A549 (cell line): ENCODE data around the gene MINDY4. TPM values are rescaled to one million over a fixed set of nuclear protein-coding genes. Genes with fewer than 3 reads are reported as not detected.
A peak's percentile ranks its signal among the peaks of the same experiment; 100 is the strongest.

Source experiments
- ATAC-seq, 2 experiments: fragments of 200-7000 bp in 1 of 2; fragments of >200 bp in 1 of 2; cut with Nextera tagmentation in 1 of 2; cut with Tn5 transposase in 1 of 2; 3 replicates each; pipeline versions ENCODE4 v1.8.0 to v1.9.1; 2018 to 2020; ENCODE audit warnings: mild to moderate bottlenecking in 1 of 2, moderate library complexity in 1 of 2
- CTCF ChIA-PET: fragments of 300-600 bp; sonication (Branson Sonifier 250); formaldehyde crosslinking; extraction: SDS; loops from one replicate; lab custom pipeline; 2021; ENCODE audit warnings: antibody characterized with exemption, inconsistent platforms; lab: Yijun Ruan, JAX
- POLR2A ChIA-PET: fragments of 350-600 bp; formaldehyde crosslinking; extraction: SDS; loops from one replicate; lab custom pipeline; 2021; ENCODE audit warnings: antibody characterized with exemption, inconsistent platforms; lab: Yijun Ruan, JAX
- DNase-seq, 2 experiments: peaks; one replicate each; pipeline versions ENCODE4 v3.0.0 to v3.0.0-alpha.2; 2011 to 2016; ENCODE audit warnings: low read depth in 1 of 2, low spot score in 1 of 2
- FAIRE-seq: peaks from 2 replicates; lab custom pipeline; 2011; peaks lifted over from hg19 to GRCh38; lab: Jason Lieb, UNC
- H3K27ac ChIP-seq, 2 experiments: fragments of >200 bp; sonication (Bioruptor Twin); formaldehyde crosslinking; 3 replicates each; pipeline ENCODE4 v1.5.1; 2016 to 2017
- H3K4me1 ChIP-seq: fragments of >200 bp; sonication (Bioruptor Twin); formaldehyde crosslinking; 3 replicates; pipeline ENCODE4 v1.6.1; 2016
- H3K4me2 ChIP-seq: fragments of >200 bp; sonication (Bioruptor Twin); formaldehyde crosslinking; 3 replicates; pipeline ENCODE4 v1.6.1; 2016
- H3K4me3 ChIP-seq: fragments of >200 bp; sonication (Bioruptor Twin); formaldehyde crosslinking; 3 replicates; pipeline ENCODE4 v1.5.1; 2016
- H3K9me3 ChIP-seq: fragments of >200 bp; sonication (Bioruptor Twin); formaldehyde crosslinking; 3 replicates; pipeline ENCODE4 v1.6.1; 2016
- CBX8 ChIP-seq: fragments of 200-600 bp; sonication (generic); IDR thresholded peaks from 2 replicates; pipeline ENCODE4 v1.6.1; 2016
- CEBPB ChIP-seq, 2 experiments: fragments of >200 bp in 1 of 2; sonication (Bioruptor Twin) in 1 of 2; formaldehyde crosslinking in 1 of 2; IDR thresholded peaks; 2 replicates each; pipeline ENCODE4 v1.6.1; 2012 to 2016
- CHD2 ChIP-seq: fragments of 150-350 bp; IDR thresholded peaks from 2 replicates; pipeline ENCODE4 v1.6.1; 2014; ENCODE audit warnings: low read length; ENCODE audit not compliant: partially characterized antibody
- E2F6 ChIP-seq: IDR thresholded peaks from 2 replicates; pipeline ENCODE4 v1.6.1; 2012; ENCODE audit warnings: low read depth, borderline replicate concordance
- ESRRA ChIP-seq: fragments of 150-350 bp; IDR thresholded peaks from 2 replicates; pipeline ENCODE4 v1.6.1; 2014; ENCODE audit warnings: mild to moderate bottlenecking, low read length, borderline replicate concordance
- HDAC2 ChIP-seq: fragments of 200-600 bp; sonication (generic); IDR thresholded peaks from 2 replicates; pipeline ENCODE4 v1.6.1; 2016
- KDM1A ChIP-seq: fragments of 200-600 bp; sonication (generic); IDR thresholded peaks from 2 replicates; pipeline ENCODE4 v1.6.1; 2016; ENCODE audit warnings: low read depth, mild to moderate bottlenecking
- MAFK ChIP-seq: fragments of 450-650 bp; IDR thresholded peaks from 2 replicates; pipeline ENCODE4 v1.6.1; 2014; ENCODE audit not compliant: partially characterized antibody
- MAZ ChIP-seq: fragments of 150-350 bp; IDR thresholded peaks from 2 replicates; pipeline ENCODE4 v1.6.1; 2014; ENCODE audit warnings: antibody characterized with exemption, low read depth, low read length, borderline replicate concordance
- MYC ChIP-seq: IDR thresholded peaks from 2 replicates; pipeline ENCODE4 v1.6.1; 2012; ENCODE audit warnings: mild to moderate bottlenecking, inconsistent platforms, low read length, improper control_type of control experiment, borderline replicate concordance
- NFE2L2 ChIP-seq: fragments of 150-350 bp; conservative IDR thresholded peaks from 2 replicates; pipeline ENCODE4 v1.6.1; 2014; ENCODE audit warnings: low read length
- NPAS2 ChIP-seq: fragments of 250-450 bp; sonication (Bioruptor Pico); IDR thresholded peaks from 2 replicates; pipeline ENCODE4 v1.8.0; 2022; ENCODE audit warnings: mild to moderate bottlenecking, moderate library complexity, borderline replicate concordance
- NR3C1 ChIP-seq: fragments of >200 bp; sonication (Bioruptor Twin); formaldehyde crosslinking; IDR thresholded peaks from 3 replicates; pipeline ENCODE4 v1.6.1; 2017
- POLR2AphosphoS2 ChIP-seq: conservative IDR thresholded peaks from 2 replicates; pipeline ENCODE4 v1.6.1; 2012; ENCODE audit warnings: low read length, improper control_type of control experiment, inconsistent platforms
- RAD21 ChIP-seq, 2 experiments: fragments of >200 bp in 1 of 2; sonication (Bioruptor Twin) in 1 of 2; formaldehyde crosslinking in 1 of 2; IDR thresholded peaks in 1 of 2; conservative IDR thresholded peaks in 1 of 2; 2 replicates in 1 of 2; 3 replicates in 1 of 2; pipeline ENCODE4 v1.6.1; 2012 to 2018; ENCODE audit warnings: inconsistent platforms in 1 of 2
- RCOR1 ChIP-seq: fragments of 150-350 bp; IDR thresholded peaks from 2 replicates; pipeline ENCODE4 v1.6.1; 2014; ENCODE audit warnings: antibody characterized with exemption, low read length, low read depth
- REST ChIP-seq: fragments of 200-600 bp; sonication (generic); IDR thresholded peaks from 2 replicates; pipeline ENCODE4 v1.6.1; 2016; ENCODE audit warnings: antibody characterized with exemption, mild to moderate bottlenecking, moderate library complexity
- RFX5 ChIP-seq: fragments of 450-650 bp; IDR thresholded peaks from 2 replicates; pipeline ENCODE4 v1.7.1; 2014; ENCODE audit warnings: antibody characterized with exemption, mild to moderate bottlenecking, moderate library complexity
- SMC3 ChIP-seq: fragments of >200 bp; sonication (Bioruptor Twin); formaldehyde crosslinking; IDR thresholded peaks from 3 replicates; pipeline ENCODE4 v1.6.1; 2018; ENCODE audit warnings: inconsistent platforms
- TFCP2L1 ChIP-seq: fragments of 250-450 bp; sonication (Bioruptor Pico); IDR thresholded peaks from 2 replicates; pipeline ENCODE4 v1.5.0; 2021; ENCODE audit warnings: mild to moderate bottlenecking
- TP53 ChIP-seq: fragments of 250-450 bp; sonication (Bioruptor Pico); IDR thresholded peaks from 2 replicates; pipeline ENCODE4 v1.5.0; 2021; ENCODE audit warnings: mild to moderate bottlenecking, moderate library complexity
- ZC3H11A ChIP-seq: fragments of 450-650 bp; IDR thresholded peaks from 2 replicates; pipeline ENCODE4 v1.6.1; 2014; ENCODE audit warnings: antibody characterized with exemption, mild to moderate bottlenecking
- ZFP36 ChIP-seq: fragments of 450-650 bp; IDR thresholded peaks from 2 replicates; pipeline ENCODE4 v1.6.1; 2014; ENCODE audit warnings: borderline replicate concordance; ENCODE audit not compliant: partially characterized antibody
- ZNF302 ChIP-seq: fragments of 250-450 bp; sonication (Bioruptor Pico); IDR thresholded peaks from 2 replicates; pipeline ENCODE4 v1.9.0; 2021; ENCODE audit warnings: inconsistent platforms, mild to moderate bottlenecking, moderate library complexity
- ZSCAN20 ChIP-seq: fragments of 250-450 bp; sonication (Bioruptor Pico); IDR thresholded peaks from 2 replicates; pipeline ENCODE4 v1.8.0; 2022; ENCODE audit warnings: mild to moderate bottlenecking, moderate library complexity
- WGBS: methylation state at CpG from one replicate; pipeline ENCODE4 v1.1.6; 2017; ENCODE audit errors: missing lambda C conversion rate; 5-methylcytosine and 5-hydroxymethylcytosine counted together
- polyA plus RNA-seq, 4 experiments: library from polyadenylated mRNA; depleted of rRNA in 3 of 4; stranded (reverse); fragments of >200 nt; fragmentation: RNase III in 1 of 4; extraction: RNeasy Plus Mini Kit Qiagen cat#74134 plus additional on column Dnase treatment in 1 of 4; gene quantifications; 2 replicates in 3 of 4; 3 replicates in 1 of 4; pipeline ENCODE4 v1.2.3, GENCODE V29; 2011 to 2017
- TF ChIP-seq, protein P1 (sequence below): fragments of 250-450 bp; sonication (Bioruptor Pico); IDR thresholded peaks from 2 replicates; pipeline ENCODE4 v1.5.0; 2021; ENCODE audit warnings: mild to moderate bottlenecking, moderate library complexity, borderline replicate concordance
- TF ChIP-seq, protein P2 (sequence below): fragments of >200 bp; sonication (Bioruptor Twin); formaldehyde crosslinking; IDR thresholded peaks from 3 replicates; pipeline ENCODE4 v1.6.1; 2016

The MINDY4 gene
- polyA plus RNA-seq, 2 of the 4 experiments (the other 2 are of a cell fraction): 1.8 to 3.6 TPM

GRCh38 chr7:30894866-30895605, 123.8 kb downstream of the MINDY4 start:
- Histone ChIP-seq H3K9me3 (no peaks in the 10 kb centered on the region), H3K4me1 (peaks cover 8% of the 10 kb centered on the region; the same call in 1 of the 3 replicates), H3K4me2 (no peak overlapping the region), H3K4me3 (no peak overlapping the region), H3K27ac (no peak overlapping the region)
- WGBS: 80% methylated on average over 12 of the region's 14 CpGs
- TF ChIP-seq NFE2L2 (no peak), ESRRA (no peak), HDAC2 (no peak), RCOR1 (no peak), MAFK (no peak), NR3C1 (no peak), MYC (no peak), REST (no peak), NPAS2 (CRISPR knock-in tag) (no peak), TP53 (CRISPR knock-in tag) (no peak), CHD2 (no peak), ZFP36 (no peak), RAD21 (conservative IDR thresholded peaks at IDR 0.05 in 1 of 2, IDR thresholded peaks at IDR 0.05 in 1 of 2) (no peak)
- TF ChIP-seq, protein P1, sequence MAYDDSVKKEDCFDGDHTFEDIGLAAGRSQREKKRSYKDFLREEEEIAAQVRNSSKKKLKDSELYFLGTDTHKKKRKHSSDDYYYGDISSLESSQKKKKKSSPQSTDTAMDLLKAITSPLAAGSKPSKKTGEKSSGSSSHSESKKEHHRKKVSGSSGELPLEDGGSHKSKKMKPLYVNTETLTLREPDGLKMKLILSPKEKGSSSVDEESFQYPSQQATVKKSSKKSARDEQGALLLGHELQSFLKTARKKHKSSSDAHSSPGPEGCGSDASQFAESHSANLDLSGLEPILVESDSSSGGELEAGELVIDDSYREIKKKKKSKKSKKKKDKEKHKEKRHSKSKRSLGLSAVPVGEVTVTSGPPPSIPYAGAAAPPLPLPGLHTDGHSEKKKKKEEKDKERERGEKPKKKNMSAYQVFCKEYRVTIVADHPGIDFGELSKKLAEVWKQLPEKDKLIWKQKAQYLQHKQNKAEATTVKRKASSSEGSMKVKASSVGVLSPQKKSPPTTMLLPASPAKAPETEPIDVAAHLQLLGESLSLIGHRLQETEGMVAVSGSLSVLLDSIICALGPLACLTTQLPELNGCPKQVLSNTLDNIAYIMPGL (CRISPR knock-in tag): no peak
- TF ChIP-seq, protein P2, sequence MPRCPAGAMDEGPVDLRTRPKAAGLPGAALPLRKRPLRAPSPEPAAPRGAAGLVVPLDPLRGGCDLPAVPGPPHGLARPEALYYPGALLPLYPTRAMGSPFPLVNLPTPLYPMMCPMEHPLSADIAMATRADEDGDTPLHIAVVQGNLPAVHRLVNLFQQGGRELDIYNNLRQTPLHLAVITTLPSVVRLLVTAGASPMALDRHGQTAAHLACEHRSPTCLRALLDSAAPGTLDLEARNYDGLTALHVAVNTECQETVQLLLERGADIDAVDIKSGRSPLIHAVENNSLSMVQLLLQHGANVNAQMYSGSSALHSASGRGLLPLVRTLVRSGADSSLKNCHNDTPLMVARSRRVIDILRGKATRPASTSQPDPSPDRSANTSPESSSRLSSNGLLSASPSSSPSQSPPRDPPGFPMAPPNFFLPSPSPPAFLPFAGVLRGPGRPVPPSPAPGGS: no peak
- POLR2A ChIA-PET: no interaction called here
- CTCF ChIA-PET: no interaction called here
- ATAC-seq (peak; percentile 40 to 44; a peak in 2 of 6 replicates), FAIRE-seq (no peak), DNase-seq (no peak)

DNA sequence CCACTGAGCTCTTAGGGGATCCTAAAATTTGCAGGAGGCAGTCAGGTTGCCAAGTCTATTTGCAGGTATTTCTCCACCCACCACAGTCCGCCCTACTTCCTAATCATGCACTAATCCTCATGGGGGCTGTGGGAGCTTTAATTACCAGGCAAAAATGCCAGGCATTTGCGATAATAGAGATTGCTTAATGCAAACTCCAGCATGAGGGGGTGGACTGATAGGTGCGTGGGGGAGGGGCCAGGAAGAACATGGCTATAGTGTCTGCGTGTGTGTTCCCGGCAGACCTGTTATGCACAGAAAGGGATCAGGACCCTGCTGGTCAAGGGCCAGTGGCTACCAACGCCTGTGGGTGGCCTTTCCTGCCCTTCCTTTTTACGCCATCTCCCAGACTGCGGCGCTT, 124.8 kb downstream of the MINDY4 start:
- FAIRE-seq (no peak), DNase-seq (no peak), ATAC-seq (no peak)
- Histone ChIP-seq H3K9me3 (no peaks in the 10 kb centered on the region), H3K4me2 (no peak overlapping the region), H3K4me3 (no peak overlapping the region), H3K27ac (no peak overlapping the region), H3K4me1 (peaks cover 8% of the 10 kb centered on the region; the same call in 1 of the 3 replicates)
- CTCF ChIA-PET: interaction anchor here (1.4 kb wide), 1 partner anchor 8 kb away, joined by 3 read pairs; no protein-coding TSS in a partner anchor
- 92% methylated on average over 9 of the region's 9 CpGs for WGBS
- POLR2A ChIA-PET: no interaction called here
- TF ChIP-seq POLR2AphosphoS2 (no peak), TP53 (CRISPR knock-in tag) (no peak), CBX8 (no peak), E2F6 (no peak), ZSCAN20 (no peak), KDM1A (no peak), REST (no peak), RFX5 (no peak), SMC3 (no peak), TFCP2L1 (CRISPR knock-in tag) (no peak), ZC3H11A (no peak), ZNF302 (no peak), CEBPB (IDR thresholded peaks at IDR 0.05) (no peak), MAZ (no peak)
